H1 (cell line): Measurements from ENCODE around the gene EPHA6.

Experiments used
- JUND ChIP-seq: IDR thresholded peaks from 2 replicates; pipeline ENCODE4 v1.6.1; 2011; ENCODE audit warnings: mild to moderate bottlenecking, improper control_type of control experiment, low read length
- MAX ChIP-seq: IDR thresholded peaks from 2 replicates; pipeline ENCODE4 v1.6.1; 2012; ENCODE audit warnings: inconsistent platforms
- YY1 ChIP-seq: IDR thresholded peaks from 2 replicates; pipeline ENCODE4 v1.6.1; 2011; ENCODE audit warnings: low read depth, mild to moderate bottlenecking, low read length

DNA sequence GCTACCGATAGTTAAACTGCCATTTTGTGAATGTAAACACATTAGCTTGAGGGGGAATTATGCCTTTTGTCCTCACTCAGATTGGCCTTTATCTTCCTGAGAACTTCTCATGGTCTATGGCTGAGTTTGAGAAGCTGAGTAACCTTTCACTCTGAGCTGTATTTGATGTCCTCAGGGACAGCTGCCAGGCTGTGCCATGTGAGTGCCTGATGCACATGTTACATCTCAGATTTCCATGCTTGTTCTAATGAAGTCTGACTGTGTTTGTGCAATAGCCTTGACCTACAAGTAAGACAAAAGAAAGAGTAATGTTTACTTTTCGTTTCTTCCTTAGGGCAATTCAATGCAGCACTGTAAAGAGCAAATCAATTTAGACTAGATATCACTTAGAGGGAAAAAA, 906.0 kb downstream of the EPHA6 start:
- TF ChIP-seq JUND (no peak), MAX (no peak), YY1 (no peak)
